Panc1 (cell line): Measurements from ENCODE around the gene TSNAXIP1.

ENCODE experiments used
- POLR2AphosphoS5 ChIP-seq: IDR thresholded peaks from 2 replicates; pipeline ENCODE4 v1.6.1; 2012; ENCODE audit warnings: mild to moderate bottlenecking, low read depth, low read length, moderate library complexity
- TCF7L2 ChIP-seq: IDR thresholded peaks from 2 replicates; pipeline ENCODE4 v1.6.1; 2011; ENCODE audit warnings: mild to moderate bottlenecking, low read depth, low read length, inconsistent platforms
- TF ChIP-seq, protein P1 (sequence below): fragments of 450-650 bp; IDR thresholded peaks from 2 replicates; pipeline ENCODE4 v1.5.1; 2017; ENCODE audit warnings: mild to moderate bottlenecking

DNA sequence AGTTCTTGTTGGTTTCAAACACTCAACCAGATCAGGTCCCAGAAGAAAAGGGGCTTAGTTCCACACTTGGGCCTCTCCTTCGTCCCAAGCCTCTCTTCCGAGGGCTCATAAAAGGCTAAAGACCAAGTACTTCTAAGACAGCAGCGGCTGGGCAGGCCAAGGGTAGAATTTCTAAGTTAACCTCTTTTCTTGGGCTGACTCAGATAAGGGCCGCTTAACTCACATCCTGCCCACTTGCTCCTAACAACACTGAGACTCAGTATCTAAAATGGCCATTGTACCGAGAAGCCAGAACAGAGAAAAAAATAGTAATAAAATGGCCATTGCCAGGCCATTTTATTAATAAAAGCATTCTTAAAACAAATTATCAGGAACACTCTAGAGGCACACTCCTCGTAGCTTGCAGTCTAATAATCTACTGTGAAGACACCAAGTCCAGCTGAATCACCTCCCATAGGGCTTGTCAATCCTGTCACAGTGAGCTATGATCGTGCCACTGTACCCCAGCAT, 42.5 kb upstream of the TSNAXIP1 start:
- TF ChIP-seq, protein P1, sequence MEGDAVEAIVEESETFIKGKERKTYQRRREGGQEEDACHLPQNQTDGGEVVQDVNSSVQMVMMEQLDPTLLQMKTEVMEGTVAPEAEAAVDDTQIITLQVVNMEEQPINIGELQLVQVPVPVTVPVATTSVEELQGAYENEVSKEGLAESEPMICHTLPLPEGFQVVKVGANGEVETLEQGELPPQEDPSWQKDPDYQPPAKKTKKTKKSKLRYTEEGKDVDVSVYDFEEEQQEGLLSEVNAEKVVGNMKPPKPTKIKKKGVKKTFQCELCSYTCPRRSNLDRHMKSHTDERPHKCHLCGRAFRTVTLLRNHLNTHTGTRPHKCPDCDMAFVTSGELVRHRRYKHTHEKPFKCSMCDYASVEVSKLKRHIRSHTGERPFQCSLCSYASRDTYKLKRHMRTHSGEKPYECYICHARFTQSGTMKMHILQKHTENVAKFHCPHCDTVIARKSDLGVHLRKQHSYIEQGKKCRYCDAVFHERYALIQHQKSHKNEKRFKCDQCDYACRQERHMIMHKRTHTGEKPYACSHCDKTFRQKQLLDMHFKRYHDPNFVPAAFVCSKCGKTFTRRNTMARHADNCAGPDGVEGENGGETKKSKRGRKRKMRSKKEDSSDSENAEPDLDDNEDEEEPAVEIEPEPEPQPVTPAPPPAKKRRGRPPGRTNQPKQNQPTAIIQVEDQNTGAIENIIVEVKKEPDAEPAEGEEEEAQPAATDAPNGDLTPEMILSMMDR, result no peak
- no peak for TF ChIP-seq POLR2AphosphoS5
- TF ChIP-seq TCF7L2, result no peak
